HG03575 (cell line): ENCODE results near the gene OR5K1.

Experiments
- ATAC-seq: cut with Tn5 transposase; IDR thresholded peaks from one replicate; pipeline ENCODE4 v1.9.1; 2021; ENCODE audit not compliant: unreplicated experiment, insufficient number of reproducible peaks, low FRiP score; ENCODE audit errors: extremely low read depth

Gene OR5K1

DNA sequence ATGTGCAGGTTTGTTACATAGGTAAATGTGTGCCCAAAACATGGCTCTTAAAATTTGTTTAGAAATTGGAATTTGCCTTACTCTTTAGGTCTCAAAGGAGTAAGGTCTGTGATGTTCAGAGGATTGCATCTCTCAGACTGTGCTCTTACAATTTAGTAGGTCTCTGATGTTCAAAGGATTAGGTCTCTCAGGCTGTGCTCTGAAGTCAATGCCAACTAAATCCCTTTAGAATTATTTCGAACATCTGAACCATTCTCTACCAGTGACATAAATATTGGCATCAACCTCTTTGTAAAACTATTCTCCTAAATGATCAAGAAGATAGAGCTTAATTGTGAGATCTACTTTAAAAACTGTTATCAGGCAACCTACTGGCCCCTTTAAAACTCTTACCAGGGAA is at the start of gene OR5K1:
TSS of gene OR5K1 (plus strand) at position 301 of the 400 bp plus-strand sequence. CDS start 6,376 bp downstream, outside the sequence.
- no peak for ATAC-seq

- ATAC-seq: no peak
Observed at GRCh38 chr3:98432575-98432974, 30.4 kb upstream of the OR5K1 start.

GRCh38 chr3:98433764-98434163 is 29.2 kb upstream of the OR5K1 start:
- no peak for ATAC-seq

DNA sequence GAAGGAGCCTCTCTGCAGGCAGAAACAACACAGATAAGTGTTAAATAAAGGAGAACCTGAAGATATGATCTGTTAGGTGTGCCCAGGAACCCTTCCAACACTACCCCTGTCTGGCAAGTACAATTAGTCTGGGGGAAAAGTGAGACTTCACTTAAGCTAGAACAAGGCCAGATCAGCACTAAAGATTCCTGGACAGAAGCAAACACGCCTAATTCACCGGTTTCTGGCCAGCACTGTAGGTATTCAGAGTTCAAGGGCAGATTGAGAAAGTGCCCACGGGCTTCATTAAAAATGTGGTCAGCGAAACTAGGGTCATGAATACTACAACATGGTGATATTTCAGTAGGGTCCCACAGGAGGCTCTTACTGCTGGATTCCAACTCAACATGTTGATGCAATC is 28.6 kb upstream of the OR5K1 start:
- ATAC-seq: no peak

- no peak for ATAC-seq
Observed at GRCh38 chr3:98440283-98440682, 22.7 kb upstream of the OR5K1 start.

- peak; percentile 83 for ATAC-seq
Observed at GRCh38 chr3:98445949-98446406, 17.0 kb upstream of the OR5K1 start.

- ATAC-seq: no peak
Observed at GRCh38 chr3:98449606-98450193, 13.3 kb upstream of the OR5K1 start.

DNA sequence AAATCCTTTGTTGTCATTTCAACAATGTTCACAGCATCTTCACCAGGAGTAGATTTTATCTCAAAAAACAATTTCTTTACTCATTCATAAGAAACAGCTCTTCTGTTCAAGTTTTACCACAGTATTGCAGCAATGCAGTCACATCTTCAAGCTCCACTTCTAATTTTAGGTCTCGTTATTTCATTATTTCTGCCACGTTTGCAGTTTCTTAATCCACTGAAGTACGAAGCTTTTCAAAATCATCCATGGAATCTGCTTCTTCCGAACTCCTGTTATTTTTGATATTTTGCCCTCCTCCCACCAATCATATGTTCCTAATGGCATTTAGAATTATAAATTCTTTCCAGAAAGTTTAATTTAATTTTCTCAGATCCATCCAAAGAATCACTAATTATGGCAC is 12.6 kb upstream of the OR5K1 start:
- no peak for ATAC-seq

GRCh38 chr3:98453827-98454226 is 9.2 kb upstream of the OR5K1 start:
- ATAC-seq: no peak

DNA sequence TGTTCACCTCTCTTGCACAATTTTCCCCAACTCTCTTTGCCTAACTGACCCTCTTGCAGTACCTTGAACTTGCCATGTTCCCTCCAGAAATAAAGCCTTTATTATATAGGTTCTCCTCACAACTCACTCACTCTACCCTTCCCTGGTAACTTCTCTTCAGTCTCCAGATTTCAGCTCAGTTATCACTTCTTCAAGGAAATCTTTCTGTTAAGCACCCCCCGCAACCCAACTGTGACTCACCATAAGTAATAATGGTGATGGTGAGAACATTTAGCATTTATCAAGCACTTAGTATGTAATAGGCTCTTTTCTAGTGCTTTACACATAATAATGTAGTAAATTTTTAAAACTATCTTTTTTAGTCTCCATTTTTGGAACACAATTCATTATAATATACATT is 8.1 kb upstream of the OR5K1 start:
- no peak for ATAC-seq

DNA sequence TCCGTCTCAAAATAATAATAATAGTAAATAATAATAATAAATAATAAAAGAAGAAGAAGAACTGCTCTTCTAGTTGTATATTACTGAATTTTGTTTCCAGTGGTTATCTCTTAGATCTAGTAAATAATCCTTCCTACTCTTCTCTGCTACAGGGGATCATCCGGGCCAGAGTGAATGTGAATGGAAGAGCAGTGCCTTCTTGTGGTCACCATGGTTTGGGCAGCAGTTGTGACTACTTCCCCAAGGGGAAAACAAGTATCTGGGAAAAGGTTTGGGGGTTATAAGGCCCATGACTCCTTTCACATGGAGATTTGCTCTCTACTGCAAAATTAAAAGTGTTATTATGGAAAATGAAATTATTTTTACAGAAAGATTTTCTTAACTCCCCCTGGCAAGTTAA is 5.5 kb upstream of the OR5K1 start:
- no peak for ATAC-seq

DNA sequence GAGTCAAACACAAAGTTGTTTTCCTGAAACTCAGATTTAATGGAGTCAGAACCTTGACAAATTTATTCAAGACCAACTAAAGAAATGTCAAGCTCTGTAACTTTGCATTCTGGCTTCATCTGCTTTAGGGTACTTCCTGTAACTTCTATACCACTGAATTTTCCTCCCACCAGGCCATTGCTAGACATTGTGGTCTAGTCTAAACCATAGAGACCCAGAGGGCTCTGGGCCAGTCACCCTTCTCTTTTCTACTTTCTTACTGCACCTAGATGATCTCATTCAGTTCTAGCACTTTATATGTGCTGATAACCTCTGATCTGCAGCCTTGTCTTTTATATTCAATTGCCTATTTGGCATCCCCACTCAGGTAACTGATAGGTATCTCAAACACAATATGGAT is 2.8 kb upstream of the OR5K1 start:
- no peak for ATAC-seq

- ATAC-seq: no peak
Observed at GRCh38 chr3:98482717-98483482, 19.9 kb downstream of the OR5K1 start.

DNA sequence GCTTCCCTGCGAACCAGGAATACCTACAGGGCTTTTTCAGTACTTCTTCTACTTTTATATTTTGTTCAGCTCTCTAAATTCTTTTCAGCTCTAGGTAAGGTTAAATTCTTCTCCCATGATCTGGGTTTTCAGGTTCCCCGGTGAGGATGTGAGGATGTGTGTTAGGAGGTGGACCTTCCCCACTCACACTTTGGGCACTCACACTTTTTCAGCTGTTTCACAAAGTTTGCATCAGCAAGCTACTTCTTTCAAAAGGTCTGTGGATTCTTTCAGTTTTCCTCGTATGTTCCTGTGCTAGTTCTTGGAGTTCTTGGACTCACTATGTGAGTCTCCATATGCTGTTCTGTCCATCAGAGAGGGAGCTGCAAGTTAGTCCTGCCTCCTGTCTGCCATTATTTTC is 20.6 kb downstream of the OR5K1 start:
- no peak for ATAC-seq

GRCh38 chr3:98497381-98497780 is 34.4 kb downstream of the OR5K1 start, which contains the start of gene OR5K2:
Gene OR5K2 (plus strand): TSS chr3:98497681. CDS start chr3:98497681, 0 bp downstream.
- ATAC-seq: no peak

DNA sequence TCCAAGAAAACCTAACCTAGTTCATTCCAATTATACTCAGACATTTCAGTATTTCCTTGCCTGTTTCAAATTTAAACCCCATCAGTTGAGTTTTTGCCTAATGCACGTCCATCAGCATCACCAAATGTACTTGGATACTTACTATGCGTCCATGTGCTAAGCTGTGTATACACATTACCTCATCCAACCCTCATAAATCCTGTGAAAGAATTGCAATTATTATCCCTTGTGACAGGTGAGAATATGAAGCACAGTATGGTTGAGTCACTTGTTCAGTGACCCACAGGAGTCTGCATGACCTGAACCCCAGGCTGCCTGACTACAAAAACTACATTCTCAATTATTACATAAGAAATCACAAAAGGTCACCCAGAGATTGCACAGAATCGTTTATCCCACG is 37.0 kb downstream of the OR5K1 start:
- no peak for ATAC-seq

DNA sequence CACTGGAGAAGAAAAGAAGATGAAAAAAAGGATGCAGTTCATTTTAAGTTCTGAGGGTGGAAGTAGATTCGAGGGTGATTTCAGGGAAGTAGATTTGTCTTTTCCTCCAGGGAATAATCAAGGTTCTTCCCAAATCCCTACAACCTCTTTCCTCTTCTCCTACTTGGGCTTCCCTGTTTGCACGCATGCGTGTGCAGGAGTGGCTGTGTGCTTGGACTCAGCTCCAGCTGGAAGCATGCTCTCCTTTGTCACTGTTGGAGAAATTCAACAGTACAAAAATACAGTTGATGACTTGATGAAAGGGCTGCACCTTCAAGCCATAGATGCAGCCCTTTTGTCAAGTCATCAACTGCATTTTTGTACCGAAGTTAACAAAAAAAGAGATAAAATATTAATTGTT is 38.3 kb downstream of the OR5K1 start:
- ATAC-seq: no peak

DNA sequence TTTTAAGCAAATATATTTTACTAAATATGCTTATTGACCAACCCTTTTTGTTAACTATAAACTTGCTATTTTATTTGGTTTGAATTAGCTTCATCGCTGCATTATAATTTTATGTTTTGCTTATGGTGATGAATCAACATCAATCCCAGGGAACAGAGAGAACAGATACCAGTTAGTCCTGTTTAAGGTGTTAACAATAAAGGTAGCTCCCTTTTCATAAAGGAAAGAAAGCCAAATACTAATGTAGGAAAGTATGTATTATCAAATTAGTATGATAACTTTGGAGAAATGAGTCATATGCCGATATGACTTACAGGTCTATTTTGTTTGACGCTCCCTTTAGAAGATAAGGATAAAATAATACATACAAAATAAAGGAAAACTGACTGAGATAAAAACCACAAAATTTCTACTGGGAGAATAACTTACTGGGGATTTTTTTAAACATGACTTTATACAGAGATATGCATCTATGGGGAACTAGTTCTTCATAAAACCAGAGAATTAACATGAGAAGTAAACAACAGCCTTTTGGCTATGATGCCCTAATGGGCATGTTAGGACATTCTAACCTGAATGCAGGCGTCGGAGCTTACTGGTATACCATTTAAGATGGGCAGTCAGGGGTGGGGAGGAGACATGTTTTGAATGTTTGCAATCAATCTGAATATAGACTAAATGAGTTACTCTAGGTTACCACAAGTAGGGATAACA is 39.0 kb downstream of the OR5K1 start:
- no peak for ATAC-seq

DNA sequence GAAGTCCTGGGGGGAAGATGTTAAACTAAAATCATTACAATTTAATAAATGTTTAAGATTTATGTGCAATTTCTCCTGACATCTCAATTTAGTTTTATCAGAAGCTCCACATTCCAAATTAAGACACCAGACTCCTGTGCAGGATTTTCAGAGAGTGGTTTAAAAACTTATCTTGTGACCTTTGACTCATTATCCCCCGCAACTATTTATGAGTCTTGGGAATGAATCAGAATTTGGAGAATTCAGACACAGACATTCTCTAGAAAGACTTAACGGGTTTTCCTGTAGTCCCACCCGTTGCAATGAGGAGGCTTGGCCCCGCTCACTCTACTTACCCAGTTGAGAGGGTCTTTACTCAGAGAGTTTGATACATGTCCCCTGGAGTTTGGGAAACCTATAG is 41.5 kb downstream of the OR5K1 start:
- no peak for ATAC-seq

GRCh38 chr3:98508582-98508981 is 45.6 kb downstream of the OR5K1 start:
- ATAC-seq: no peak
